Superior temporal gyrus (tissue), 1 donor: ENCODE results near the gene SPI1.

Source experiments
- DNase-seq: peaks from one replicate; pipeline ENCODE4 v3.0.0-alpha.2; 2016; ENCODE audit errors: extremely low spot score

SPI1 gene

DNA sequence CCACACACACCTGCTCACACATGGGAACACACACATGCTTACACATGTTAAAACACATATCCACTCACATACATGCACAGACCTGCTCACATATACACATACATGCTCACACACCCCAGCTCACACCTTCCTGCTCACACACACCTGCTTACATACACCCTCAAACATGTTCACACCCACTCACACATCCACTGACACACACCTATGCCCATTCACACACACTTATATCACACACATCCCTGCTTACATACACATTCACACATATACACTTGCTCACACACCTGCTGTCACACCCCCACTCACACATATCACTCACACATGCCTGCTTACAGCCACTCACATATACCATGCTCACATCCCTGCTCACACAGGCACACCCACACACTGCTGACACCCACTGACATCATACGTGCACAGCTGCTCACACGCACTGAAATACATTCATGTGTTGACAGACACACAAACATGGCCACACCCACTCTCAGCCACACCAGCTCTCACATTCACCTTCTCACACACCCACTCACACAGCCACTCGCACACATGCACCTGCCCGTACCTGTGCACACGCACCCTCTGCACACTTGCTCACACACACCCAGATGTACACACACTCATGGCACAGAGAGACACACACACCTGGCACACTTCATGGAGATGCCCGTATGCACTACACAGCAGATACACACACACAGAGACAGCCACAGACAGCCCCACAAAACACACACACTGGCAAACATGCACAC, 20.2 kb downstream of the SPI1 start:
- DNase-seq = no peak

DNA sequence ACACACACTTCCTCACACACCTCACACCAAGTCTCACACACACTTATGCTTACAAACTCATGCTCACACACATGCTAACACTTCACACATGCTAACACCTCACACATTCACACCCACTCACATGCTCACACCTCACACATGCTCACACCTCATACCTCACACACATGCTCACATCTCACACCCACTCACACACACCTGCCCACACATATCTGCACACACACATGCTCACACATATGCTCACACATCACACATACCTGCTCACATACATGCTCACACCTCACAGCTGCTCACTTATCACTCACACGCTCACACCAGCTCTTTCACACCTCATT, 21.4 kb downstream of the SPI1 start:
- DNase-seq = no peak

DNA sequence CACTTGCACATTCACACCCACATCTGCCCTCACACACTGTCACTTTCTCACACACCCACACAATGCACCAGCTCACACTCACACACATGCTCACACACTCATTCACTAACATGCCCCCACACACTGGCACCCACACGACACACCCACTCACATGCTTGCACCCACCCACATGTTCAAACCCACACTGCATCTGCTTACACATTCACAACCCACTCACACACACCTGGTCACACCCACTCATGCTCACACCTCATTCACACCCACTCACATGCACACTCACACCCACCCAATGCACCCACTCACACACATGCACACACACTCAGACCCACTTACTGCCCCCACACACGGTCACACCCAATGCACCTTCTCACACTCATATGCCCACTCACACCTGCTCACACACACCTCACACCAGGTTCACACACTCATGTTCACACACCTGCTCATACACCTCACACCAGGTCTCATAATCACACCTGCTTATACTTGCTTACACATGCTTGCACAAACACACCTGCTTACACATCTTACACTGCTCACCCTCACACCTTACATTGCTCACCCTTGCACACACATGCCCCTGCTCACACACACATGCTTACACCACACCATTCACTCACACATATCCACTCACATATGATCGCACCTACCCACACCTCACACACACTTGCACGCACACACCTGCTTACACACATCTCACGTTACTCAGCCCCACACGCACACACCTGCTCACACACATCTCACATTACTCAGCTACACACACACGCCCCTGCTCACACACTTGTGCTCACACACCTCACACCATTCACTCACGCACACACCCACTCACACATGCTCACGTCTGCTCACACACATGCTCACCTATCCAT, 22.0 kb downstream of the SPI1 start:
- no peak for DNase-seq

DNA sequence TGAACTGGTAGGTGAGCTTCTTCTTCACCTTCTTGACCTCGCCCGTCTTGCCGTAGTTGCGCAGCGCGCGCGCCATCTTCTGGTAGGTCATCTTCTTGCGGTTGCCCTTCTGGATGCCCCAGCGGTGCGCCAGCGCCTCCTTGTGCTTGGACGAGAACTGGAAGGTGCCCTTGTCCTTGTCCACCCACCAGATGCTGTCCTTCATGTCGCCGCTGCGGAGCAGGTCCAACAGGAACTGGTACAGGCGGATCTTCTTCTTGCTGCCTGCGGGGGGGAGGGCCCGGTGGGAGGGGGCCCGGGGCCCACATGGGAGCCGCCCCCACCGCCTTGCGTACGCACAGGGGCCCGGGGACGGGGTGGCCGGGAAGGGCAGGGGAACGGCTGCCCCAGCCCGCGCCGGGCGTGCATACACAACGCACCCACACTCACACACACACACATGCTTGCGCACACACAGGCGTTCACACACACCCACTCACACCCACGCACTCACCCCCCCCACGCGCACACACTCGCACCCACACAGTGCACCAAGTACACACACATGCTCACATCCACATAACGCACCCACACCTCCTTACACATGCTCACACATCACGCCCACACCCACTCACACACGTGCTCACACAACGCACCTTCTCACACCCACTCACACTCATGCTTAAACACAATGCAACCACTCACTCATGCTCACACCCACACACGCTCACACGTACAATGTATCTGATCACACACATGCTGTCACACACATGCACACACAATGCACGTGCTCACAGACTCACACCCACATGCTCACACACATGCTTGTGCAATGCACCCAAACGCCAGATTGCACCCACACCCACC, 22.8 kb downstream of the SPI1 start:
- DNase-seq = peak; percentile 86

DNA sequence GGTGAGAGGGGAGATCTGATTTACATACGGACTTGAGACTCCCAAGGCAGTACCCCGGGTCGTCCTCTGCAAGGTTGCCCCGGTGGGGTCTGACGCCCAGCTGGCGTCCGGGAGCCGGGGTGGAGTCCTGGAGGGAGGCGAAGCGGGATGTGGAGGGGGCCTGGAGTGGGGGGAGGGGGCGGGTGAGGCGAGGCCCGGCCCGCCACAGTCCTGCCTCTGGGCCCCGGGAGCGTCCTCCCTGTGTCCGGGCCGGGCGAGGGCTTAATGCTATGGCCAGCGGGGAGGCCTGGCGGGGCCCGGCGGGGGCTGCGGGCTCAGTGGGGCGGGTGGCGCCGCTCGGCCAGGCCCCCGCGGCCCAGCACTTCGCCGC, 23.4 kb downstream of the SPI1 start:
- no peak for DNase-seq

DNA sequence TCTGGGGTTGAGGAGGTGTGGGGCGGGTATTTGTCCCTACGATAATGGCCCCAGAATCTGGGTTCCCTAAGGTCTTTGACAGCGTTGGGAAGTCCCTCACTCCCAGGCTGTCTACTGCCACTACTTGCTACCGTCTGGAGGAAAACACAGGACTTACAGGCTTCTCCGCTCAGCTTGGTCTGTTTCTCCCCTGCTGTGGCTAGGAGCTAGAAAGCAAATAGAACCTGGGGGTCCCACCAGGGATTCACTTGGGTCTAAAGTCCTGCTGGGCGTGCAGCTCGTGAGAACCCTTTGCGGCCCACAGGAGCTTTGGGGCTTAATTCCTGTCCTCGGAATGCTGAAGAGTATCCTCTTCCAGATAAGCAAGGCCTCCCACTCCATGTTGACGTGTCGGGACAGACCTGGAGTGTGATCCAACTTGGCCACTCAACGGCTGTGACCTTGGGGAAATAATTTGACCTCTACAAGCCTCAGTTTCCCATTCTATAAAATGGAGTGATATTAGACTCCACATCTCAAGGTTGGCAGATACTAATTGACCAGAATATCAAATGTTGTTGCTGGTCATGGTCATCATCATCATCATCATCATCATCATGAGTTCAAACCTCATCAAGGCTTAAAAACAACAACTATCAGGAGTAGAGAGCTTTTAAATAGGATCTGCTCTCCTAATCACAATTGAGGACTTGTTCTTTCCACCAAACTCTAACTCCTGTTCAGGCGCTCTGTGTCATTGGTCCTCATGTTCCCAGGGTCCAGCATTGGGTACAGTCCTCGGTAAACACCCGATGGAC, 24.2 kb downstream of the SPI1 start:
- no peak for DNase-seq

DNA sequence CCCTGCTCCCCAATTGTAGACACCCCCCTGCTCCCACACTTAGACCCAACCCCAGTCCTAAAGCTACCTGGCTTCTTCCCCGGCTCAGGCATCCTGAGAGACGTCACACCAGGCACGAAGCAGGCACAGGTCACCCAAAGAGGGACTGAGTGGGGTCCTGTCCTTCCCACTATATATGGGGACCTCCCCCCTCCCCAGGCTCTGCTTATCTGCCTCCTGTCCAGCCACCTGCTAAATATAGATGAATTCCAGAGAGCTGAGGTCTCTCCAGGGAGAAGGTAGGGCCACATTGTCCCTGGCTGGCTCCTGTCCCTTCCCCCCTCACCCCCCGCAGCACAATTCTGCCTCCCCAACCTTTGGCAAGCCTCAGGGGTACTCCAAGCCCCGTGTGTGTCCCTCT, 25.8 kb downstream of the SPI1 start, which contains the start of gene MYBPC3:
Gene MYBPC3, minus strand, starts transcription at position 147 of the 400 bp plus-strand sequence. Its CDS starts 55 bp downstream, at position 92.
- DNase-seq = no peak

DNA sequence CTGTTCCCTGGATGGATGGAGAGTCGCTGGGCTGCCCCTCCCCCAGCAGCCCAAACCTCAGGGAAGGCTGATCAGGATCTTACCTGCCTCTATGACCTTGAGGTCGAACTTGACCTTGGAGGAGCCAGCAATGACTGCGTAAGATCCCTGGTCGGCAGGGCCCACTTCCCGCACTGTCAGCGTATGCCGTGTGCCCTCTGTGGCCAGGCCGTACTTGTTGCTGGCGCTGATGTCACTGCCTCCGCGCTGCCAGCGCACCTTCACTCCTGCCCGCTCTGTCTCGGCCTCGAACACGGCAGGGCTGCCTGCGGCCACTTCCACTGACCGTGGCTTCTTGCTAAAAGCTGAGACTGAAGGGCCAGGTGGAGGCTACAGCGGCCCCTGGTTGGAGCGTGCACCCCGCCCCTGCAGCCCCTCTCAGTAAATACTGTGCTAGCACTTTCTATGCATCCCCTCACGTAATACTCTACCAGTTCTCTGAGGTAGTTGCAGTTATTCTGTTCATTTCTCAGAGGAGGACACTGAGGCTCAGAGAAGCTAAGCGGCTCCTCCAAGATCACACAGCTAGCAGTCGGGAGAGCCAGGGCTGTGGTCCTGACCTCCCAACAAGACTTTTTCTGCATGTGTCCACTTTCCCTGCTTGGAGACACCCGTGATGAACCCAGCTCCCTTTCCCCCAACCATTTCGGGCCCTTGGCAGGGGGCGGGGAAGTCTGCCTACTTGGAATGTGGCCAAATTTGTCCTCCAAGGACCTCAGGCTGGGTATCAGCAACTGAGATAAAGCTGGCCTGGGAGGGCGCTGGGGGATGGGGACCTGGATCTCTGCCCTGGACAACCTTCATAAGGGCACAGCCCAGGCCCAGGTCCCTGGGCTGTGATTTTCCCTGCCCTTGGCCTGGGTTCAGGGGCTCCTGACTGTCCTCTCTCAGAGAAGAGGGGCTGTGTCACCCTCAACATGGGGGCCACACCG, 26.9 kb downstream of the SPI1 start:
- no peak for DNase-seq

DNA sequence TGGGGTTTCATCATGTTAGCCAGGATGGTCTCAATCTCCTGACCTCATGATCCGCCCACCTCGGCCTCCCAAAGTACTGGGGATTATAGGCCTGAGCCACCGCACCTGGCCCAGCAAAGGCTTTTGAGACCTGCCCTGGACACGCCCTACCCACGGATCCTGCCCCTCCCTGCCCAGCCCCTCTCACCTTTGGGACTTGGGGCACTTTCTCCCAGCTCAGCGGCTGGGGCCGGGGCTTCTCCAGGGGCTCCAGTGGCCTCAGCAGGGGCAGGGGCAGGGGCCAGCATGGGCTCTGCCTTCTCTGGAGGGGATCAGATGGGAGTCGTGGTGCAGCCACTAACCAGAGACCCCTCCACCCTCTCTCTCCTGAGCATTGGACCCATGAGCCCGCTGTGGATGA, 28.0 kb downstream of the SPI1 start:
- no peak for DNase-seq

DNA sequence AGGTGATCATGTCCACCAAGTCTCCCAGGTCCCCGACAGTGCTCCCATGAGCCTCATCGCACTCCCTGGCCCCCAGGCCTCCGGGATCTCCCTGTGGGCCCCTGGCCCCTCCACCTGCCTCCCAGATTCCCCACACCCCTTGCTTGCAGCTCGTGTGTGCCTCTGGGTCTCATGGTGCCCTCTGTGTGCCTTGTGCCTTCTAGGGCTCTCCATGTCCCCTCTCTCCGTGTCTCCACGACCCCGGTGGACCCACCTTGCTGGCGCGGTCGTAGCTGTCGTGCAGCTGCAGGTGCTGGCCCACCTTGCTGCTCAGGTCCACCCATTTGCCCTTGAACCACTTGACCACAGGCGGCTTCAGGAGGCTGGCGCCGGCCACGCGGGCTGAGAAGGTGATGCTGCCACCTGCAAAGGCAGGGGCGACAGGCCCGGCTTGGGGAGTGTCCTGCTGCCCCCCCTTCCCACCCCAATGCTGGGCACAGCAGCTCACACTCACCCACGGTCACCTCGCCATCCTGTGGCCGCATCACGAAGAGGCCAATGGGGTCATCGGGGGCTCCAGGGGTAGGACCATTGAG, 28.7 kb downstream of the SPI1 start:
- no peak for DNase-seq

DNA sequence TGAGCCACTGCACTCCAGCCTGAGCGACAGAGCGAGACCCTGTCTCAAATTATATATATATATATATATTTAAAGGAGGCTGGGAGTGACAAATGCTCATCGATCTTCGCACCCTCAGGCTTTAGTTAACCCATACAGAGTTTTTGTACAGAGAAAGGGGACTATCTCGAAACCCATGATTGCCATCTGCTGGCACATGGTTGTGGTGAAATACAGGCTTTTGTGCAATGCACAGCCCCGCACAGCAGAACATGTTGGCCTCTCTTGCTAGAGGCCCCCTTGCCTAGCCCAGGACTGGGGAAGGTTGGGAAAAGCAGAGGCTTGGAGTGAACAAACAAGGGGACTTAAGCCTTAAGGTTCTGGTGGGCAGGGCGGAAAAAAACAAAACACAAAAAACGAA, 29.5 kb downstream of the SPI1 start:
- DNase-seq = peak; percentile 16

DNA sequence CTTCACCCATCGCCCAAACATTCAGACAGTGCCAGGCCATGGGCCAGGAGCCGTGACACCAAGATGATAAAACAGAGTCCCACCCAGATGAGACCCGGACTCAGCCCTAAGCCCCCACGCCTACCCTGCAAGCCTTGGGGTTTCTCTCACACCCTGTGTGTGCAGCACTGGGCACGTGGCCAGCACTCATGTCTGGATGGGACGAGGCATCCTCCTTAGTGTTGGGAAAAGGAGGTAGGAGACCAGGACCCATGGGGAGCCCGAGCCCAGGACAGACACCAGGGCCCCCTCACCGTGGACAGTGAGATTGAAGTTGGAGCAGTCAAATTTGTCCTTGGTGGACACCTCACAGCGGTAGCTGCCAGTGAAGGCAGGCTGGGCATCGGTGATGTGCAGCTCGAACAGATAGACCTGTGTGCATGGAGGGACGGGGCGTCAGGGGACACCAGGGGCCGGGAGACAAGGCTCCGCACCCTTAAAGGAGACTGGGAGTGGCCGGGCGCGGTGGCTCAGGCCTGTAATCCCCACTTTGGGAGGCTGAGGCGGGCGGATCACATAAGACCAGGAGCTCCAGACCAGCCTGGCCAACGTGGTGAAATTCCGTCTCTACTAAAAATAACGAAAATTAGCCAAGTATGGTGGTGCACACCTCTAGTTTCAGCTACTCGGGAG, 30.1 kb downstream of the SPI1 start:
- DNase-seq = no peak

DNA sequence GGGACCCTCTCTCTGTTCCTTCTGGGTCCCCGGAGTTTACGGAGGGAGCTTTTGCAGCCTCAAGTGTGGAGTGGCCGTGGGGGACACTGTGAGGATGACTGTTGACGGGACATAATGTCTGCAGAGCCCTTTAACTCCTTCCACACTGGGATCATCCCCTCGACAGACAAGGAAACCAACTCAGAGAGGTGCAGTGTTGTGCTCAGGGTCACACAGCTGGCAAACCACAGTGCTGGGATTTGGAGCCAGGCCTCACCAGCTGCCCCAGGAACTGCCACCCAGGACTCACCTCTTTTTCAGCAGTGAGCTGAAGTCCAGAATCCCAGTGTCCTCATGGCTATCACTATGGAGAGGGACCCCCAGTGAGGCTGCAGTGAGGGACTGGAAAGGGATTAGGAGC, 31.2 kb downstream of the SPI1 start:
- DNase-seq = no peak

DNA sequence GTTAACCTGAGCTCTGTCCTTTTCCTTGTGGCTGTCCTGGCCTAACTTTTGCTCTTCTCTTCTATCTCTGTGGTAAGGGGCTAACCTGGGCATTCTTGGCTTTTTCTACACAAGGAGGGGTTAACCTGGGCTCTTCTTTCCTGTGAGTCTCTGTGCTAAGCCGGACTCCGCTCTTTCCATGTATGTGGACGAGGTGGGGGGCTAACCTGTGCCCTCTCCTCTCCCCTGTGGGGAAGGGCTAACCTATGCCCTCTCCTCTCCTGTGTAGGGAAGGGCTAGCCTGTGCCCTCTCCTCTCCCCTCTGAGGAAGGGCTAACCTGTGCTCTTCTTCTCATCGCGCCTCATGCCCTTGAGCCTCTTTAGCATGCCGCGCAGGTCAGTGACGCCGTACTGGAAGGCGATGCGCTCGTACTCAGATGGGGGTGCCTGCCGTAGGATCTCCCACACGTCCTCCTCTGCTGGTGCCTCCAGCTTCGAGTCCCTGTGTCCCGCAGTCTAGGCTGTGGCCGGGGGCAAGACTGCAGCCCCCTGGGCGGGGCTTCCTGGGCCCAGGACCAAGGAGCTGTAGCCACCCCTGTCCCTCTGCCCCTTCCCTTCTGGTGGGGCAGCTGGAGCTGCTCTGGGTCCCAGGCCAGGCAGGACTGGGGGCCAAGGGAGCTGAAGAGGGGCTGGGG, 32.3 kb downstream of the SPI1 start:
- no peak for DNase-seq

DNA sequence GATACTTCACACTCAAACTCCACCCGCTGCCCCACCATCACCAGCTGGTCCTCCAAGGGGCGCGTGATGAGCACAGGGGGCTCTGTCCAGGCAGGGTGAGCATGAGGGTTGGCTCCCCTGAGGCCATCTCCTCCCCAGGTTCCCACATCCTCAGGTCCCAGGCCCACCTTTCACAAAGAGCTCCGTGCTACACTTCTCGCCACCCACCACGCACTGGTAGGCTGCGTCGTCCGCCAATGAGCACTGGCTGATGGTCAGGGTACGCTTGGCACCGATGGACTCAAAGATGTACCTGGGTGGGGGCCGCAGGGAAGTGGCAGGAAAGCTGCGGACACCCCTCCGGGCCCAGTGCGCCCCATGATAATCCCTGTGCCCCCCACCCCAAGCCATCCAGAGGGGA, 35.5 kb downstream of the SPI1 start:
- DNase-seq = no peak

DNA sequence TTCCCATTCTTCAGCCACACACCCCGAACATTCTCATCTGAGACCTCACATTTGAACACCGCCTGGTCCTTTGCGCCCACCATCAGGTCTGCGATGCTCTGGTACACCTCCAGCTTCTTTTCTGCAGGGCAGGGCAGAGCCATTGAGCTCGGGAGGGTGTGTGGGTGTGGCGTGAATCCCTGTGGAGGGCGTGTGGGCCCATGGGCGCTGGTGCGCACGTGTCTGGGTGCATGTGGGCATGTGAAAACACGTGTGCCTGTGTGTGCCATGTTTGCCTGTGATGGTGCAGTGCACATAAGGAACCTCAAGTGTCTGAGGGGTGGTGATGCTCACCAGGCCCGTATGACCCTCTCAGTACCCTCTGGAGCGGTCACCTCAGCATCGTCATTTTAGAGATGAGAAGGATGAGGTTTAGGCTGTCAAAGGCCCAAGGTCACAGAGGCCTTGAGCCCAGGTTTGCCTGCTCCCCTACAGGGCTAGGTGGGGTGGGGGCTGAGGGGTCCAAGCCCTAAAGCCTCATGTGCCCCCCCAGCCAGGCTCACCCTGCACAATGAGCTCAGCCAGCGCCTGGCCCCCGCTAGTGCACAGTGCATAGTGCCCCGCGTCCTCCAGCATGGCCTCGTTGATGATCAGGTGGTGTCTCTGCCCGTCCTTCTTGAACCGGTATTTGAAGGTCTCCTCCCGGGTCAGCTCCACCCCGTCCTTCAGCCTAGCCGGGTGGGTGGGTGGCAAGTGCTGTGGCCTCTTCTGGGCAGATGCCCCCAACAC, 36.1 kb downstream of the SPI1 start:
- DNase-seq = no peak

DNA sequence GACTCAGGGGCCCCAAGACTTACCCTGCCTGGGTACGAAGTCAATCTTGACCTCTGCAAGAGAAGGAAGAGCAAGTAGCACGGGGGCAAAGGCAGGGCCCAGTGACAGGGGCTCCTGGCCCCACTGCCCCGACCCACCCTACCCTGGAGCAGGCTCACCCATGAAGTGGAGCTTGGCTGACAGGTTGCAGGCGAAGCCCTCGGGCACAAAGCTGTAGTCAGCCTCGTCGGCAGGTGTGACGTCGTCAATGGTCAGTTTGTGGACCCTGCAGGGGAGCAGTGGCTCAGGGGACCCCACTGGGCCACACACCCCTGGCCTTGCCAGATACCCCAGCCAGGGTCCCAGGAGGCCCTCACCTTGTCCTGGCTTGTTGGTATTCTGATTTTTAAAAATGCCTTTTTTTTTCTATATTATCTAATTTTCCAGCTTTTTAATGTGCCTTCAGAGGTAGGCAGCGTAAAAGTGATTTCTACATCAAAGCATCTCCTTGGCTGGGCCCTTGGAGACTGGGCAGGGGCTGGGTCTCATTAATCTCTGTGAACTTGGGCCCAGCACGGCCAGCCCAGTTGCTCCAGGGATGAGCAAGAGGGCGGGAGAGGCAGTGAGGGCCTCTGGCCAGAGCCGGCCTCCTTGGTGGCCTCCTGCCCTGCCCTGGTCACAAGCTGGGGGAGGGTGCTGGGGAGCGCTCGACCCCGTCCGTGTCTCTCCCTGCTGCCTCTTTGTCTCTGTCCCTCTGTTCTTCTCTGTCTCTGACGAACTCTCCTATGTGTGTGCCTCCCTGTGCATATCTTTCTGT, 37.2 kb downstream of the SPI1 start:
- DNase-seq = no peak
